ENCODE data around the gene LGALS3BP.

DNA sequence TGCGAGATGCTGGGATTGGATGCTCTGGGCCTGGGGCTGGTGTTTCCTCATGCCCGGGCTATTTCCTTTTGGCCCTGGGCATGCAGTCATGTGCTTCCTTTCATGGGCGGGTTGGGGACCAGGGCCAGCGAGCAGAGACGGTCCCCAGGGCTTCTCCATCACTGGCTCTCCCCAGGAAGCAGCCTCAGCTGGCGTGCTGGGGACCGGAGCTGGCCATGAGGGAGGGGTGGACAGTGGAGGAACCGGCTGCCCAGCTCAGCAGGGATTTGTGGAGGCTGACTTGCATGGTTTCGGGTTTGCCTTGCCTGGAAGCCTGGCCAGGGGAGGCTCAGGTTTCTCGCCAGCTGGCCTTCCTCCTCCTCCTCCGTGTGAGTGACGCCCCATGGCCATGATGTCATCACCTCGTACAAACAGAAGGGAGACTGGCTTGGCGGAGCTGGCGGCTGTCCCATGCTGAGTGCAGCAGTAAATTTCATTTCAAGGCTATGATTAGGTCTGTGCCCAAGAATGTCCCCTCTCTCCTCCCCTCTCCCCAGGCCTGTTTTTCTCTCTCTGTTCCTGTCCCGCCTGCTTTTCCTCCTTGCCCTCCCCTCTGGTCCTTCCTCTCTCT is 45.7 kb downstream of the LGALS3BP start:
- no peak for TF ChIP-seq POLR2A (IDR thresholded peaks at IDR 0.05; ENCODE audit: low read depth, low read length)
- TF ChIP-seq POLR2AphosphoS5 (IDR thresholded peaks at IDR 0.05; ENCODE audit: low read depth, low read length), result no peak
- no peak for TF ChIP-seq SPI1 (IDR thresholded peaks at IDR 0.05; ENCODE audit: low read depth, low read length)
- no peak for TF ChIP-seq TAF1 (IDR thresholded peaks at IDR 0.05; ENCODE audit: low read depth, low read length)
- TF ChIP-seq POU2F2 (IDR thresholded peaks at IDR 0.05; ENCODE audit: low read depth, low read length), result no peak

Data from GM12891 (cell line).